HEK293 (cell line): ENCODE measurements around the gene DND1.

Experiments
- ZNF133 ChIP-seq: fragments of 450-650 bp; formaldehyde crosslinking; IDR thresholded peaks from 2 replicates; pipeline ENCODE4 v1.5.1; 2016; ENCODE audit warnings: missing biosample characterization, missing genetic modification characterization
- ZSCAN5A ChIP-seq: fragments of 450-650 bp; formaldehyde crosslinking; IDR thresholded peaks from 2 replicates; pipeline ENCODE4 v1.5.1; 2016; ENCODE audit warnings: missing biosample characterization, missing genetic modification characterization

Gene DND1

GRCh38 chr5:140622301-140622700 lies 51.1 kb downstream of the DND1 start (continued):
- TF ChIP-seq ZNF133 (tag by site-specific recombination) (no peak), ZSCAN5A (tag by site-specific recombination) (no peak)
